IgD-negative memory B cell (primary cell): ENCODE results near the gene ZNF322. TPM values are rescaled to one million over a fixed set of nuclear protein-coding genes. Genes with fewer than 3 reads are reported as not detected.
A peak's percentile ranks its signal among the peaks of the same experiment; 100 is the strongest.

Experiments used
- H3K27ac Mint-ChIP-seq, 3 donors: one replicate each; pipeline ENCODE4 v1.8.0; 2020 to 2022; ENCODE audit warnings: mild to moderate bottlenecking in 3 of 3, mixed read lengths in 3 of 3, moderate library complexity in 1 of 3
- H3K27me3 Mint-ChIP-seq: one replicate; pipeline ENCODE4 v1.8.0; 2021; ENCODE audit warnings: mixed read lengths
- H3K36me3 Mint-ChIP-seq: one replicate; pipeline ENCODE4 v1.8.0; 2020; ENCODE audit warnings: mild to moderate bottlenecking, mixed read lengths
- H3K4me1 Mint-ChIP-seq, 3 donors: one replicate each; pipeline ENCODE4 v1.8.0; 2020 to 2022; ENCODE audit warnings: mixed read lengths in 3 of 3, mild to moderate bottlenecking in 1 of 3
- H3K4me3 Mint-ChIP-seq, 4 donors: one replicate each; pipeline ENCODE4 v1.8.0; 2020 to 2022; ENCODE audit warnings: mild to moderate bottlenecking in 4 of 4, mixed read lengths in 4 of 4, moderate library complexity in 3 of 4
- H3K9me3 Mint-ChIP-seq, 3 donors: one replicate each; pipeline ENCODE4 v1.8.0; 2020 to 2021; ENCODE audit warnings: mixed read lengths in 3 of 3, mild to moderate bottlenecking in 1 of 3
- polyA plus RNA-seq: library from polyadenylated mRNA; unstranded; fragments of 300-500 nt; fragmentation: Illumina TruSeq; gene quantifications from one replicate; pipeline ENCODE4 v1.2.3, GENCODE V29; 2021

The ZNF322 gene
- polyA plus RNA-seq, 1 donor from 2014 or later: 9.7 TPM

- no peaks in the 10 kb centered on the region for H3K9me3 Mint-ChIP-seq
- no peak overlapping the region for H3K4me3 Mint-ChIP-seq
- no peaks in the 10 kb centered on the region for H3K36me3 Mint-ChIP-seq
- peak overlapping the region in 1 of 3 donors; percentile 33 for H3K27ac Mint-ChIP-seq
- peaks cover 0 to 11% (median 6%) of the 10 kb centered on the region in 3 donors for H3K4me1 Mint-ChIP-seq
- H3K27me3 Mint-ChIP-seq: no peaks in the 10 kb centered on the region
These were observed 58.8 kb downstream of the ZNF322 start for GRCh38 chr6:26600759-26601158.

- Mint-ChIP-seq H3K4me3 (peak overlapping the region in 1 of 4 donors; percentile 66), H3K9me3 (no peaks in the 10 kb centered on the region), H3K27me3 (no peaks in the 10 kb centered on the region), H3K36me3 (no peaks in the 10 kb centered on the region), H3K4me1 (peaks cover 0 to 11% (median 6%) of the 10 kb centered on the region in 3 donors), H3K27ac (peak overlapping the region in 1 of 3 donors; percentile 75)
These were observed 60.0 kb downstream of the ZNF322 start for GRCh38 chr6:26599591-26599990.

GRCh38 chr6:26599134-26599533, 60.4 kb downstream of the ZNF322 start:
- Mint-ChIP-seq H3K36me3 (no peaks in the 10 kb centered on the region), H3K27ac (peak overlapping the region in 1 of 3 donors; percentile 75), H3K27me3 (peaks cover 1% of the 10 kb centered on the region), H3K4me1 (peaks cover 0 to 11% (median 6%) of the 10 kb centered on the region in 3 donors), H3K9me3 (no peaks in the 10 kb centered on the region), H3K4me3 (peak overlapping the region in 1 of 4 donors; percentile 66)

GRCh38 chr6:26598267-26598666, 61.3 kb downstream of the ZNF322 start:
- Mint-ChIP-seq H3K4me1 (peaks cover 0 to 11% (median 6%) of the 10 kb centered on the region in 3 donors), H3K9me3 (no peaks in the 10 kb centered on the region), H3K27ac (peak overlapping the region in 1 of 3 donors; percentile 88), H3K27me3 (peaks cover 8% of the 10 kb centered on the region), H3K36me3 (no peaks in the 10 kb centered on the region), H3K4me3 (no peak overlapping the region)

GRCh38 chr6:26597821-26598220, 61.7 kb downstream of the ZNF322 start:
- peaks cover 0 to 11% (median 6%) of the 10 kb centered on the region in 3 donors for H3K4me1 Mint-ChIP-seq
- H3K27me3 Mint-ChIP-seq: peaks cover 9% of the 10 kb centered on the region
- H3K4me3 Mint-ChIP-seq: no peak overlapping the region
- H3K27ac Mint-ChIP-seq: peak overlapping the region in 1 of 3 donors; percentile 88
- no peaks in the 10 kb centered on the region for H3K9me3 Mint-ChIP-seq
- no peaks in the 10 kb centered on the region for H3K36me3 Mint-ChIP-seq

- peaks cover 9% of the 10 kb centered on the region for H3K27me3 Mint-ChIP-seq
These were observed 62.2 kb downstream of the ZNF322 start for GRCh38 chr6:26597389-26597766.

GRCh38 chr6:26596579-26597388, 62.8 kb downstream of the ZNF322 start, which contains the start of gene ABT1:
ABT1 (plus strand) TSS chr6:26596953; CDS start chr6:26596983, 30 bp downstream.
- Mint-ChIP-seq H3K9me3 (no peaks in the 10 kb centered on the region), H3K4me3 (no peak within 1 kb of the TSS), H3K4me1 (peaks cover 0 to 11% (median 6%) of the 10 kb centered on the region in 3 donors), H3K36me3 (no peaks in the 10 kb centered on the region), H3K27me3 (peaks cover 9% of the 10 kb centered on the region), H3K27ac (no peak within 1 kb of the TSS)

More at GRCh38 chr6:26597389-26597766, 62.2 kb downstream of the ZNF322 start:
- H3K9me3 Mint-ChIP-seq: no peaks in the 10 kb centered on the region
- no peaks in the 10 kb centered on the region for H3K36me3 Mint-ChIP-seq
- H3K4me1 Mint-ChIP-seq: peaks cover 0 to 11% (median 6%) of the 10 kb centered on the region in 3 donors
- H3K27ac Mint-ChIP-seq: no peak overlapping the region
- no peak overlapping the region for H3K4me3 Mint-ChIP-seq

GRCh38 chr6:26595669-26596269, 63.8 kb downstream of the ZNF322 start:
- H3K9me3 Mint-ChIP-seq: no peaks in the 10 kb centered on the region
- H3K36me3 Mint-ChIP-seq: no peaks in the 10 kb centered on the region
- H3K27ac Mint-ChIP-seq: no peak overlapping the region
- H3K4me3 Mint-ChIP-seq: no peak overlapping the region
- peaks cover 11% of the 10 kb centered on the region for H3K27me3 Mint-ChIP-seq
- peaks cover 0 to 11% (median 6%) of the 10 kb centered on the region in 3 donors for H3K4me1 Mint-ChIP-seq

- Mint-ChIP-seq H3K36me3 (no peaks in the 10 kb centered on the region), H3K4me3 (peak overlapping the region in 3 of 4 donors; percentile 20 to 39 (median 26)), H3K9me3 (no peaks in the 10 kb centered on the region), H3K27ac (peak overlapping the region in 2 of 3 donors; percentile 27 to 31), H3K4me1 (peaks cover 0 to 11% (median 6%) of the 10 kb centered on the region in 3 donors), H3K27me3 (peaks cover 15% of the 10 kb centered on the region)
These were observed 64.6 kb downstream of the ZNF322 start for GRCh38 chr6:26594730-26595632.

GRCh38 chr6:26594131-26594498, 65.4 kb downstream of the ZNF322 start:
- Mint-ChIP-seq H3K4me1 (peaks cover 0 to 11% (median 5%) of the 10 kb centered on the region in 3 donors), H3K36me3 (no peaks in the 10 kb centered on the region), H3K4me3 (peak overlapping the region in 1 of 4 donors; percentile 18), H3K27me3 (peaks cover 20% of the 10 kb centered on the region), H3K9me3 (no peaks in the 10 kb centered on the region), H3K27ac (peak overlapping the region in 2 of 3 donors; percentile 11 to 31)

GRCh38 chr6:26593278-26594130, 66.0 kb downstream of the ZNF322 start:
- H3K4me1 Mint-ChIP-seq: peaks cover 0 to 10% (median 5%) of the 10 kb centered on the region in 3 donors
- H3K36me3 Mint-ChIP-seq: no peaks in the 10 kb centered on the region
- H3K9me3 Mint-ChIP-seq: no peaks in the 10 kb centered on the region
- H3K27ac Mint-ChIP-seq: peak overlapping the region in 2 of 3 donors; percentile 9 to 31
- H3K27me3 Mint-ChIP-seq: peaks cover 20% of the 10 kb centered on the region
- peak overlapping the region in 1 of 4 donors; percentile 19 for H3K4me3 Mint-ChIP-seq

- Mint-ChIP-seq H3K36me3 (no peaks in the 10 kb centered on the region), H3K27ac (no peak overlapping the region), H3K27me3 (peaks cover 20% of the 10 kb centered on the region), H3K4me3 (peak overlapping the region in 1 of 4 donors; percentile 5), H3K9me3 (no peaks in the 10 kb centered on the region), H3K4me1 (peaks cover 0 to 3% (median 0%) of the 10 kb centered on the region in 3 donors)
These were observed 66.9 kb downstream of the ZNF322 start for GRCh38 chr6:26592649-26593048.

GRCh38 chr6:26588965-26589364, 70.6 kb downstream of the ZNF322 start:
- Mint-ChIP-seq H3K4me1 (no peaks in the 10 kb centered on the region), H3K4me3 (no peak overlapping the region), H3K9me3 (no peaks in the 10 kb centered on the region), H3K36me3 (no peaks in the 10 kb centered on the region), H3K27ac (no peak overlapping the region), H3K27me3 (peaks cover 24% of the 10 kb centered on the region)
